GM21619 (cell line): ENCODE measurements around the gene IL12B.
"Not testable (repeated sequence)": the region's sequence is repeated elsewhere in the genome, so short reads cannot be mapped to it uniquely, and the experiment has no call there.

Experiments
- ATAC-seq: cut with Tn5 transposase; IDR thresholded peaks from one replicate; pipeline ENCODE4 v1.9.1; 2021; ENCODE audit not compliant: unreplicated experiment

IL12B gene

DNA sequence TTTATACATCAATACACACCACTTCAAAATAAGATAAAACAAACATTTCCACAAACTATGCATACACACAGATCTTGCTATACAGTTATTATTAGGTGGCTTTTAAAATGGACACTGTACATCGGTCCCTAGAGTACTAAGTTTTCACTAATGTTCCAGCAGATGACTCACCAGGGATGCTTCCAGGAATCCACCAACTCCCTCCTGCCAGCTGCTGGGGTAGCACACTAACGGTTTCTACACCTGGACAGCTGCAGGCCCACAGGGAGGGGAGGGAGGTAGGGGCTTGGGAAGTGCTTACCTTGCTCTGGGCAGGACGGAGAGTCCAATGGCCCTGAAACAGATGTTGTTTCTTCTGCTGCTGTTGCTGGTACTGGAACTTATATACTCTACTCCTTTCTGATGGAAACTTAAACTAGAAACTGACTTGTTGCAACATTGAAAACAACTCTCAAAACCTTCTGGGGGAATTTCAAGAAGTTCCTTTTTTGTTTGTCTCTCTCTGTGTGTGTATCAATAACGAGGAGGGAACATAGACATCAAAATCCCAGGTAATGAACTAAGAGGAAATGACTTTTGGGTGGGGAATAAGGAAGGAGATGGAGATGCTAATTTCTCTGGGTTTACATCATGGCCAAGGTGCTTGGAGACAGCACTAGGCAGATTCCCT lies at the start of gene IL12B:
IL12B (minus strand) TSS at position 357 of the 670 bp plus-strand sequence. CDS start 3,705 bp downstream, outside the sequence.
- ATAC-seq, result no peak

DNA sequence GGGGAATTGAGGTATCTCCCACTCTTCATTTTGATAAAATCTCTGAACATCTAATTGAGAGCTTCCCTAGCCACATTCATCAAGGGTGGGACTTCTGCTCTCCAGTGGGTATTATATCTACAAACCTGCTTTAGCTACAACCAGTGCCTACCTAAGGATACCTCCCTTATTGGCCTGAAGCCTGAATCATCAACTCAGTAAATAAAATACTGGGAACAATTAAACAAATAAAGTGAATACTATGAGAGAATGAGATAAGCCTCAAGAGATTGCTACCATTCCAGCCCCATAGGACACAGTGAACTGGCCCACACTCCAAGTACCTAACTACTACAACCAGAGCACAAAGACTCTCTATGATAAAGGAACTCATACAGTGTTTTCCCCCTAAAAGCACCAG lies 47.4 kb upstream of the IL12B start:
- no peak for ATAC-seq

DNA sequence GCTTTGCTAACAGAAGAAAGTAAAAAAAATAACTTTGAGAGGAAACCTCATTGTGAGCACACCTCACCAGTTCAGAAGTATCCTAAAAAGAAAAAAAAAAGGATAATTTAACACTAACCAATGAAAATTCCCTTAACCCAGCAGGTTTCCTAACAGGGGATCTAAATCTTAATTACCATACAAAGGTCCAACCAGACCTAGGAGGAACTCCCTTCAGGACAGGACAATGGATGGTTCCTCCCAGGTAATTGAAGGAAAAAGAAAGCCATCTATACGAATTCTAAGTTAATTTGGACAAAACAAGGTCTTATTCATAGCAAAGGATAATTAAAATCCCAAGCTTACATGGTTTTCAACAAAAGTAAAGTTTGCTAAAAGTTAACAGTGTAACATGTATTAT lies 37.6 kb upstream of the IL12B start:
- ATAC-seq, result not testable (repeated sequence)

DNA sequence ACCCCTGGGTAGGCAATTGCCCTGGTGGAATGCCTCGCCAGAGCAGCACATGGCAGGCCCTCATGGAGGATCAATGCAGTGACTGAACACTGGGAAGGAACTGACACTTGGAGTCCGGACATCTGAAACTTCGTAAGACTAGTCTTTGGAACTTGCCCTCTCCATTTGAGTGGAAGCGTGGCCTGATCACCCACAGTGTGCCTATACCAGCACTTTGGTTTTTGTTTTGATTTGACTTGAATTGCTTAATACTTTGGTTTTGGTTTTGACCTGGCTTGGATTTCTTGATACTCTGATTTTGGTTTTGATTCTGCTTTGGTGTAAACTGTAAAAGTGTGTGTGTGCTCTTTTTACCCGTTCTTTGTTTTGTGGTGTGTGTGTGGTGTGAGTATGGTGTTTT lies 36.5 kb upstream of the IL12B start:
- not testable (repeated sequence) for ATAC-seq

DNA sequence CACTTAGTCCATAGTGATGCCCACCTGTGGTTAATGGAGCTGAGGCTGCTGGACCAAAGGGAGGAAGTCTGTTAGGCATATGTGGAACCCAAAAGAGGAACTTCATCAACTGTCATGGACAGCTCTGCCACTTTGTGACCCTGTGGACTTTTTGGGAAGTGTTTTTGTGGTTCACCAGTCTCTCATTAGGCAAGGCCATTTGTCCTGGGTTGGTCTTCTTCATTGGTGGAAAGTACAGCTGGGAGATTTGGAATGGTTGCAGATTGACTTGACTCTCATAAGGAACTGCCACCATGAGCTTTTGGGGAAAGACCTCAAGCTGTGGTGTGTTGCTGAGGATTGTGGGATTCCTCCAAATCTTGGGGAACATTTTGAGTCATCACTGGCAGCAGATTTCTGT lies 31.9 kb upstream of the IL12B start:
- ATAC-seq, result no peak

DNA sequence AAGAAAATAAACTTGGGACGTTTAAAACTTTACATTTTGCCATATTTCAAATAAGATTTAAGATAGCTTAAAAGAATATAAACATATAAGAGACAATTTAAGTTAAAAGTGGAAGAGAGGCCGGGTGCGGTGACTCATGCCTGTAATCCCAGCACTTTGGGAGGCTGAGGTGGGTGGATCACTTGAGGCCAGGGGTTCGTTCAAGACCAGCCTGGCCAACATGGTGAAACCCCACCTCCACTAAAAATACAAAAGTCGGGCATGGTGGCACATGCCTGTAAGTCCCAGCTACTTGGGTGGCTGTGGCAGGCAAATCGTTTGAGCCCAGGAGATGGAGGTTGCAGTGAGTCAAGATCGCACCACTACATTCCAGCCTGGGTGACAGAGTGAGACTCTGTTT lies 29.6 kb upstream of the IL12B start:
- not testable (repeated sequence) for ATAC-seq

DNA sequence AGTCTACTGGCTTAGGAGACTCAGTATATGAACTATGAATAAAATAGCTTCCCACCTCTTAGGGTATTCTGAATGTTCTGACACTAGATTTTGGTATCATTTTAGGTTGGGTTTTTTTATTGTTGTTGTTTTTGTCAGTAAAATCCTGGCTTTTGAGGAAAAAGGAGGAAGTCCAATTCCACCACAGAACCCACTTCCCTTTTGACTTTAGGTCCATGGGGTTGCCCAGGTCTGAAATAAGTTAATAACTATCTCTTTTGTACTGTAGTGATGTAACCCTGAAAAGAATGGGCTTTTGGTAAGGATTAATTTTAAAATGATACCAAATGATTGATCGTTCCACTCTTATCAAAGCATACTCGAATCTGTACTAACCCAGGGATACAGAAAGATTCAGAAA lies 29.1 kb upstream of the IL12B start:
- no peak for ATAC-seq

DNA sequence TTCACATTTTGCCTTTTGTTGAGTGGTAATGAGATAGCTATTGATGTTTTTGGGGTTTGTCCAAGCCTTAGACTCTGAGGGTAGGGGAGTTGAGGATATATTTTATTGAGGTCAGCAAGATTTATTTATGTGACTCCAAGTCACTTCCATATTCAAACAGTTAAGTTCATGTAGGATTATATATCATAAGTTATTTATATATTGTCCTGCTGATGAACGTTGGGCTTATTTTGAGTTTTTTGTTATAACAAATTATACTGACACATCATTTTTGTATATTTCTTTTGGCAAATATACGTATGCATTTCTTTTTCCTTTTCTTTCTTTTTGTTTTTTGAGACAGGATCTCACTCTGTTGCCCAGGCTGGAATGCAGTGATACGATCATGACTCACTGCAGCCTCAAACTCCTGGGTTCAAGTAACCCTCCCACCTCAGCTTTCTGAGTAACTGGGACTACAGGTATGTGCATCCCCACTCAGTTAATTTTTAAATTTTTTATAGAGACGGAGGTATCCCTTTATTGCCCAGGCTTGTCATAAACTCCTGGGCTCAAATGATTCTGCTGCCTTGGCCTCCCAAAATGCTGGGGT lies 23.5 kb upstream of the IL12B start:
- ATAC-seq, result no peak

DNA sequence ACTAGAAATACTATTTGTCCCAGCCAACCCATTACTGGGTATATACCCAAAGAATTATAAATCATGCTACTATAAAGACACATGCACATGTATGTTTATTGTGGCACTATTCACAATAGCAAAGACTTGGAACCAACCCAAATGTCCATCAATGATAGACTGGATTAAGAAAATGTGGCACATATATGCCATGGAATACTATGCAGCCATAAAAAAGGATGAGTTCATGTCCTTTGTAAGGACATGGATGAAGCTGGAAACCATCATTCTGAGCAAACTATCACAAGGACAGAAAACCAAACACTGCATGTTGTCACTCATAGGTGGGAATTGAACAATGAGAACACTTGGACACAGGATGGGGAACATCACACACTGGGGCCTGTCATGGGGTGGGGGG lies 20.4 kb upstream of the IL12B start:
- not testable (repeated sequence) for ATAC-seq

DNA sequence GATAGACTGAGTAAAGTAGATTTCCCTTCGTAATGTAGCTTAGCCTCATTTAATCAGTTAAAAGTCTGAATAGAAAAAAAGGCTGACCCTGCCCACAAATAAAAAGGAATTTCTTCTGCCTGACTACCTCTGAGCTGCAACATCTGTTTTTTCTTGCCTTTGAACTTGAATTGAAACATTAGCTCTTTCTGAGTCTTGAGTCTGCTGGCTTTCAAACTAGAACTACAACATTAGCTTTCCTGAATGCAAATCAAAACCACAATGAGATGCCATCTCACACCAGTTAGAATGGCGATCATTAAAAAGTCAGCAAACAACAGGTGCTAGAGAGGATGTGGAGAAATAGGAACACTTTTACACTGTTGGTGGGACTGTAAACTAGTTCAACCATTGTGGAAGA lies 19.9 kb upstream of the IL12B start:
- ATAC-seq, result not testable (repeated sequence)

DNA sequence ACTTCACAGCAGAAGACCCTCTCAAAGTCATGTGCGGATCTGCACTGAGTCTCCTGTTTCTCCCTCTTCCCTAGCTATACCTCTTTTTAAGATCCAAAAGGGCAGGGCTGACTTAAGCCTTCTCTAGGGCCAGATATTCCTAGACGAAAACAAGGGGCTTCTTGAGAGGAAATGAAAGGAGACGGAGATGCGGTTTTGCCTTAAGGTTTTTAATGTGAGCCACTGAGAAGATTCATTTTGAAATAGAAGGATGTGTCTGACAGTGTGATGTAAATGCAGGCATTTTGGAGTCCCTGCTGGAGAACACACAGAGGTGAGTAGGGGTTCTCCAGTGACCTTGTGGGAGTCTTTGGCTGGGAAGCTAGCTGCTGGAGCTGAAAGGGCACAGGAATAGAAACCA lies 15.6 kb upstream of the IL12B start:
- ATAC-seq, result no peak

DNA sequence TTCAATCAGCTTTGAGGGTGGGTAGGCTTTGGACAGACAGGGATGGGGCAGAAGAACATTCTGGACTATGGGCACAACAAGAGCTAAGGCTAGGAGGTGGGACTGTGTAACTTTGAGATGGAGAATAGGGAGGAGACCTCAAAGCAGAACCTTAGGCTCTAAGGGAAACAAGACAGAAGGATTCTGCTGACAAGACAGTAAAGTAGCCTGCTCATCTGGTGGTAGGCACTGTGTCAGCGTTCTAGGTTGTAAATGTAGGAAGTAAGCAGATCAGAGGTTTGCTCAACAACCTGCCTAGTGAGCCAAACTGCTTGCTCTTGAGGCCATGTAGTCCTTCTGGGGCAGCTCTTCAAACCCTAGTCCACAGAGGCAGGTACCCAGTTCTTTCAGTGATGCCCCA lies 15.0 kb upstream of the IL12B start:
- ATAC-seq, result no peak

DNA sequence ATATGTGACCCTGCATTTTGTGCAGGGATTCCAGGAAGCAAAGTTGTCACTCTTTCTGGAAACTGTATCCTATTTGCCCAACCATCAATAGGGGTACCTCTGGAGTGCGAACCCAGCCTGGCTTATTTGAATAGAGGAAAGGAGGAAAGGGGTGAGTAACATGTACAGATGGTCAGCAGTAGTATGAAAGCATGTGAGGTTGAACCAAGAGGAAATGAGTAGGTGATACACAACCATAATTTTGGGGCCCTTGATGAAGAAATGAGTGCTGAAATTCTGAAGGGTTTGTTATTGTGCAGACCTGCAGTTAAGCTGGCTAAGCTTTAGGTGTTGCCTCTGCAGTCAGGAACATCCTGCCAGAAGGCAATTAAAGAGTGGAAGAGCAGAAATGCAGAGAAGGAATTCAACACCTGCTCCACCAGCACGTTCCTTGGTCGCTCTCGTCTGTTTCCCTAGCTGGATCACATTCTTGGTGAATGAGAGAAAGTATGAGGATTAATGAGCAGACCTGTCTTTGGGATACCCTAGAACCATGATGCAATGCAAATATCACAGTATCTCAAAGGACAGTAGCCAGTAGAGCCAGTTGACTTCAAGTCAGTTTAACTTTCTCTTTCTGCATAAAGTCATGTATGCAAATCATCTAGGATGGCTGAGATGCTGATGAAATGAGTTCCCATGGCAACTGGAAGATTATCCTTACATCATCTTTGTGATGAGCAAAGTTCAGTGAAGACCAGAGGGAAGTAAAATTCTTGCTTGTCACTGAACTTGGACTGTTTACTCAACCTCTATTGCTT lies 13.2 kb upstream of the IL12B start:
- no peak for ATAC-seq

DNA sequence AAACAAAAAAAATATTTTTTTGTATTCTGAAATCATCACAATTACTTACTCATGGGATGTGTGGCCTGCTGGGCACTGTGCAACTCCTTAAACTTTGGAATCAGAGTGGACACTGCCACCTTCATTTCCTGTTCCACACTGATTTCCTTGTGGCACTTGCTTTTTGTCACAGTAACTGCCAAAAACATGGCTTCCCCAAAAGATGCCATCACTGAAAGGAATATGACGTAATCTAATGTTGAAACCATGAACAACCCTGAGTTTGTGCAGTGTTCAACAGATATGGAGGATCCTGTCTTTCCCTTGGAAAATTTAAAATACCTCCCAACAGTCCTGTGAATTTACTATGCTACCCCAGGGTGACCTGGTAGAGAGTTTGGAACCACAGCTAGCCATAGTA lies 12.6 kb upstream of the IL12B start:
- no peak for ATAC-seq

DNA sequence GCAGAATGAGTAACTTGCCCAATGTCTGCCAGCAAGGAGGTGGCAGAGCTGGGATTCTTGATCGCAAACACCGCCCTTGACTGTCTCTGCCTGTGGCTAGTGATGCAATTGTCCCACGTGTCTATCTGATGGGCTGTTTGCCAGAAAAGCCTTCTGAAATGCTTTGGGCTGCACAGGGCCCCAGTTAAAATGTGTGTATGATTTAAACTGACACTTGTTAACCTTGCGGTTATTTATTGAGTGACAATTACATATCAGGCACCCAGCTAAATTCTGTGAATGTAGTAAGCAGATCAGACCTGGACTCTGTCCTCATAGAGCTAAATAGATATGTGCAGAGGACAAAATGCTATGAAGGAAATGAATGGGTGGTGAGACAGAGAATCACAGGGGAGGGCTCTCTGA lies 11.6 kb upstream of the IL12B start:
- no peak for ATAC-seq

DNA sequence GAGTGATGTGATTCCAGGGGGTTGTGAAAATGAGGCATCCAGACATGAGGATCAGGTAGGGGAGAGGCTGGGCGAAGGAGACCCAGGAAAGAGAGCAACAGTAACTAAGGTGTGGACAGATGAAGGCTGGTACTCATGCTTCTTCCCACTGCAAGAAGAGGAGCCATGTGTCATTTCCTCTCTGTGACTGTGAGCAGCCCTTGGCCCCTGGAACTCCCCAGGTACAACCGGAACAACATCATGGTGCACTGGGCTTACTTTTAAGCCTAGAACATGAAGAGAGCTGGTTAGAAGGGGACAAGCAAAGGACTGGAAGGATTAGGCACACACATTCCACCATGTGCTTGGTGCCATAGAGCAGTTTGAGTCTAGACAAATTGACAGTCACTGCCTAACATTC lies 10.9 kb upstream of the IL12B start:
- no peak for ATAC-seq

DNA sequence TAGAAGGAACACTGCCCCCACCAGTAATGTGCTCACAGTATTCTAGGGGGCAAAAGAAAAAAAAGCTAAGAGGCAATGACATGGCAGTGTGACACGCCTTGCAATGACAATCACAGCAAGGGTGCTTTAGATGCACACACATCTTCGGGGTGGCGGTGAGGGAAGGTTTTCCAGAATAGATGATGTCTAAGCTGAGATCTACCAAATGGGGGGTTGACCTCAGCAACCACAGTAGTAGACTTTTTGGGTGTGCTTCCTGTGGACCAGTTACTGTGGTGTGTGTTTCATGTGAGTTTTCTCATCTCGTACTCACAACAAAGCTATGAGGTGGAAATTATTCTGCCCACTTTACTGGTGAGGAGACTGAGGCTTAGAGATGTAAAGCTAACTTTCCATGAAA lies 10.2 kb upstream of the IL12B start:
- ATAC-seq, result no peak

DNA sequence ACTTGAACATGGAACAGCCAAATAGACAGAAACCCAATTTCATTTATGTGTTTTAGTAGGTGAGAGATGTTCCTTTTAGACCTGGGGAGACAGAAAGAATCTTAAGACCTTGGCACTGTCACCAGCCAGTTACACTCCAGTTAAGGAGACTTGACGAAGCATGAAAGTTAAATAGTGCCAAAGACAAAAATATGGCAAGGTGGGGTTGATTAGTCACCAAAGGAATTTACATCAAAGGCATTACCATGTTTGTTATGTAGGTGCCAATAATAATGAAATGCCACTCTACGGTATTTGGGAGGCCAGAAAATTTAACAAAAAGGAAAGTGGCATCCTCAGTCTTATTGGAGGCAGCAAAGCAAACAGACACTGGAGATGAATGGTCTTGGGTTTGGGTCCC lies 9.2 kb upstream of the IL12B start:
- no peak for ATAC-seq

DNA sequence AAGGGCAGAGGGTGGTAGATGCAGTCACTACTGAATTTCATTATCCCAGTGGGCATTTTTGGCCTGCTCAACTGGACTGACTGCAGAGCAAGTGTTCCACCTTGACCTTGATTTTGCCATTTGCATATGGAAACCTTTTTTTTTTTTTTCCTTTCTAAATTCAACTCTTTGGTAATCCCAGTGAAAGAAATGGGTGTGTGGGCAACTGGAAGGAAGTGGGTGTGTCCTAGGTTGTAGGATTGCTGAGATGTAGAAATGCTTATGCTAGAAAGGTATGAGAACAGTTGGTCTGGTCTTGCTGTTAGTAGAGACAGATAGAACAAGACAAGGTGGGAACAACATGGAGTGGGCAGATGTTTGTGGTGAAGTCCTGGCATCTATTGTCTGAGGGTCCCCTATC lies 7.8 kb upstream of the IL12B start:
- ATAC-seq, result no peak

DNA sequence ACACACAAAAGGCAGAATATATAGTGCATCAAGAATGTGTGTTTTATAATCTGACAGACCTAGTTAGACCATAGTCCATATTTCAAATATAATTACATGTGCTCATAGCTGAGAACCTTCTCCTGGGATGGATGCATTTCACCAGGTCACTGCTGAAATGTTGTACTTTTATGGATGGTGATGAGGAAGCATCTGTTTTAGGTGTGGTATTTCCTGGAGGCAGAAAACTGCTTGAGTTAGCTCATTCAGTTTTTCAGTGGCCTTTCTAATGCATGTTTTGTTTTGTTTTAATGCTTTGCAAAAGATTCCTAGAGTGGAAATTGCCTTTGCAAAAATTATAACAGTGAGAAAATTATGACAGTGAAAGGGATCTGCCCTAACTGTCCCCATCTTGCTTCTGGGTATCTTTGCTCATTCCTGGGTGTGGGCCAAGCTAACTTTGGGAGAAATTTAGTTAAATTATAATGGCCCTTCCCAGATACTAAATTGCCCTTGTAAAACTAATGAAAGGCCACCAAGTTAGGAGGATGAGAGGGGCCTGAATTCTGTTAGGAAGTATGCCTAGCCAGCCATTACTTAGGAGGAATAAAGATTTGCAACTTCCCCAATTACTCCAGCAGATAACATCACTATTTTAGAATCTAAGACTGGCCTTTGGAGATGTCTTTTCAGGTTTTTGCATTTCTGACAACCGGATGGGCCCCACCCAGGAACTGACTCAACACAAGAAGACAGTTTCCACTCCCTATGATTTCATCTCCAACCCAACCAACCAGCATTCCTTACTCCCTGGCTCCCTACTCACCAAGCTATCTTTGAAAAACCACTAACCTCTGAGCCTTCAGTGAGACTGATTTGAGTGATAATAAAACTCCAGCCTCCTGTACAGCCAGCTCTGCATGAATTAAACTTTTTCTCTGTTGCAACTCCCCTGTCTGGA lies 7.0 kb upstream of the IL12B start:
- no peak for ATAC-seq

DNA sequence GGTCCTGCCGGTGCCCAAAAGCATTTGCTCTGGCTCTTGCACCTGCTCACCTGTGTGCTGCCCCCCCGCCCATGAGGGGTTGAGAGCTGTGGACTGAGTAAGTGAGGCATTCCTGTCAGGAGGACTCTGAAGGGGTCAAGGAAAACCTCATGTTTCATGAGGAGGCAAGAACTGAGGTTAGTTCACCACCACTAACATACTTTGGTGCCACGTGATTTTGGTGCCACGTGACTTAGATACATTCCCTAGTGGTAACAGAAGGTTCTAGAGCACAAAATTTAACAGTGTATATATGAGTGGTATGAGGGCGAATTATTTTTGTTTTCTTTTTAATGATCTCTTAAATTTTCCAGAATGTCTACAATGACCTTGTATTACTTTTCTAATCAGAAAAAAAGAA lies 6.3 kb upstream of the IL12B start:
- no peak for ATAC-seq
